ENCODE results near the gene MRPS6.

The MRPS6 gene

DNA sequence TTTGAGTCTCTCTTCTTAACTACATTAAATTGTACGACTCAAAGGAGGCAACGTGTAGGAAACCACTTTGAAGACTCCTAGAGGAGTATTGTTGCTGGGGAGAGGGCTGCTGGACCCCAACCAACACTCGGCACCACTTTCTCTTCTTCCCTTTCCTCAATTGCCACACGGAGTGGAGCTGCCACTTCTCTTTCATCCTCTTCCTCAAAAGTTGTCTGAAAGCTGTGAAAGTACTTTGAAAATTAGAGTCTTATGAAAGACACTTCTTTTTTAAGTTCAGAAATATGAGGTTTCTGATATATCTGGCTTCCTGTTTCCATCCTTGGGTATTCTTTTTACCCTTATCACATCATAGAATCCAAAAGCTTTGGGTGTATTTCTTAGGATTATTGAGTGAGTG lies 59.5 kb downstream of the MRPS6 start:
- DNase-seq (ENCODE audit: low read depth in 2 of 2): no peak

DNA sequence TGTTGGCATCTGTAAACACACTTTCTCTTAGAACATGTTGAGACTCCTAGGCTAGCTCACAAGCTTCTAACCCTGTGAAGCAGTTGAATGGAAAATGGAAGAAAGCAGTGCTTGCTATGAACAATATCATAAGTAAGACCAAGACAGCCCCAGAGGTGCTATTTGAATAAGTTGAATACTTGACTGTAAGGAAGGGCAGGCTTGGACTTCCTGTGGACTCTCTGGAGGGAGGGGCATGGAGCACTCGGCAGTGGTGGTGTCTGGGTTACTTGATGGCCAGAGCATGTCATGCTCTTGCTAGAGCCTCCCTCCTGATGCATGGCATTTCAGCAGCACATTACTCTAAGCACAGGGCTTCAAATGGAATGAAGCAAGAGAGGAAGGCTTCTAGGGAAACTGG lies 60.0 kb downstream of the MRPS6 start:
- DNase-seq (ENCODE audit: low read depth in 2 of 2): no peak

DNA sequence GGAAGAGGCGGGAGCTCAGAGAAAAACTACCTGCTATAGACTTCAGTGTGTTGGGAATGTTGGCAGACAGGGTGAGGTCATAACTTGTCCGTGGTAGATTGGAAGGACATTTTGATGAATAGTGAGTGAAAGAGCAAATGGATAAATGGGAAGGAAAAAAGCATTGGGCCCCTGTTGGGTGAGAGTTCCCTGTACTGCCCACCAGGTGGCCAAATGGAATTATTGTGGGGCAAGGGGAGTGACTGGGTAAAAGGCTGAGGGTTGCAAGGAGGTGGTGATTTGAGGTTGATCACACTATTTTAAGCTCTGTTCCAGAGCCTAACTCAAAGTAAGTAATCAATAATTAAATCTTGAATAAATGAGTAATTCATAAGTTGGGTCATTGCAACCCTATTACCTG lies 60.4 kb downstream of the MRPS6 start:
- no peak for DNase-seq (ENCODE audit: low read depth in 2 of 2)

- DNase-seq (ENCODE audit: low read depth in 2 of 2): no peak
These were observed 62.0 kb downstream of the MRPS6 start for GRCh38 chr21:34135330-34135729.

DNA sequence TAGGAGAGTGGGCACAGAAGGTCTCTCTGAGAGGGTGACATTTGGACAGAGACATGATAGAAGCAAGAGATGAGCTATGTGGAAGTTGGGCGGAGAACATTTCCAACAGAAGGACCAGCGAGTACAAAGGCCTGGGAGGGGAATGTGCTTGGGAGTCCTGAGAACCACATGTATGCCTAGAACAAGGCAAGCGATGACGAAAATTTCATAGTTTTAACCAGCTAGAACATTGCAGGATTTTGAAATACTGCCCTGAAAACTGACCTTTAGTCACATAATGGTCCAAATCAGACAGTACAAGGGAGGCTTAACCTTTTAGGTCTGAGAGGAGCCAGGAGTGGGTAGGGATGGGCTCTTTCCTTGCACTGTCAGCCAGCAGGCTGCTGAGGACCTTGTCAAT lies 68.0 kb downstream of the MRPS6 start:
- no peak for DNase-seq (ENCODE audit: low read depth in 2 of 2)

GRCh38 chr21:34143685-34144182 lies 70.4 kb downstream of the MRPS6 start:
- no peak for DNase-seq (ENCODE audit: low read depth in 2 of 2)

DNA sequence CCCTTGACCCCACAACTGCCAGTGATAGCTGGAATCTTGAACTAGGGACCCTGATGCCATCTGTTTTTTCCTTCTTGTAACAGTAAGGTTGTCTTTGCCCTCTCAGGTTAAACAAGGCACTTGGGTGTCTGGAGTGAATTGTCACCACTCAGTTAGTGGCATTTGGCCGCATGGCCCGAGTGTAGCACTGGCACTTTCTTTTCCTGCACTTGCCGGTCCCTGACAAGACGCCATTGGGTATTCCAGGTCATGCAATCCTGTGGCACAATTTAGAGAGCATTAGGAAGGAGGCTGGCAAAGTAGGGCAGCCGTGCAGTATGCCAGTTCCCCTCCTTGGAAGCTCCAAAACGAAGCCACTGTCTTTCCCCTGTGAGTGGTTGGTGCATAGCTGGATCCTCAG lies 70.8 kb downstream of the MRPS6 start:
- DNase-seq (ENCODE audit: low read depth in 2 of 2): no peak

GRCh38 chr21:34147792-34148418 lies 74.5 kb downstream of the MRPS6 start:
- DNase-seq (ENCODE audit: low read depth in 2 of 2): no peak

- DNase-seq (ENCODE audit: low read depth in 2 of 2): no peak
These were observed 75.0 kb downstream of the MRPS6 start for GRCh38 chr21:34148419-34148804.

GRCh38 chr21:34148826-34149558 lies 75.6 kb downstream of the MRPS6 start:
- DNase-seq (ENCODE audit: low read depth in 2 of 2): no peak

DNA sequence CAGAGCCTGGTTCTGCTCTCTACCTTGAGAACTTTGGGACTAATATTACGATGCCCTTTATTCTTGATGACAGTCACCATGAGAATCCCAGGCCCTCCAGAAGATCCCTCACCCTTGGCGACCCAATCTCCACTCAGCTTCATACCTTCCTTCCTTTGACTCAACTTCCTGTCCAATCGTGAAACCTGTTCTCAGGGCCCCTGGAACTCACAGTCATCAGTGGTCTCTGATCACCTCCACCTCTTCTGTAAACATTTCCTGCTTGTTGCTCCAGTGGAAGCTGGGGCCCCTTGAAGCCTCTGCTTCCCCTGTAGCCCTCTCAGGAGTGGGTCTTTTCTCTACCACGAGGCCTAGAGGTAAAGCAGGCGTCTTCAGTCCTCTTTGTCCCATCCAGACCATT lies 79.1 kb downstream of the MRPS6 start:
- DNase-seq (ENCODE audit: low read depth in 2 of 2): no peak

GRCh38 chr21:34154878-34155277 lies 81.5 kb downstream of the MRPS6 start:
- DNase-seq (ENCODE audit: low read depth in 2 of 2): no peak

DNA sequence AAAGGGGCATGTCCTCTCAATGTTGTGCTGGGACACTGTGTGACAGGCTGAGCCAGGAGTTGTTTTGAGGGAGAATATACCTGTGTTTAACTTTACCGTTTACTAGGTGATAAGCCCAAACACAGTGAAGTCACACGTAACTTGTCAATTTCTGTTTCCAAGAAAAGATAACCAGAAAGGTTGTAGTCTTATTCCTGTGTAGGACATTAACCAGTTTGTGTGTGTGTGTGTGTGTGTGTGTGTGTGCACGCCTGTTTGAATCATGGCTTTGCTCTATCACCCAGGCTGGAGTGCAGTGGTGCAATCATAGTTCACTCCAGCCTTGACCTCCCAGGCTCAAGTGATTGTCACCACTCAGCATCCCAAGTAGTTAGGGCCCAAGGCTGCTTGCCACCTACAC lies 83.6 kb downstream of the MRPS6 start:
- no peak for DNase-seq (ENCODE audit: low read depth in 2 of 2)

- DNase-seq (ENCODE audit: low read depth in 2 of 2): no peak
These were observed 84.1 kb downstream of the MRPS6 start for GRCh38 chr21:34157521-34157920.

GRCh38 chr21:34158866-34159835 lies 85.8 kb downstream of the MRPS6 start:
- no peak for DNase-seq (ENCODE audit: low read depth in 2 of 2)

DNA sequence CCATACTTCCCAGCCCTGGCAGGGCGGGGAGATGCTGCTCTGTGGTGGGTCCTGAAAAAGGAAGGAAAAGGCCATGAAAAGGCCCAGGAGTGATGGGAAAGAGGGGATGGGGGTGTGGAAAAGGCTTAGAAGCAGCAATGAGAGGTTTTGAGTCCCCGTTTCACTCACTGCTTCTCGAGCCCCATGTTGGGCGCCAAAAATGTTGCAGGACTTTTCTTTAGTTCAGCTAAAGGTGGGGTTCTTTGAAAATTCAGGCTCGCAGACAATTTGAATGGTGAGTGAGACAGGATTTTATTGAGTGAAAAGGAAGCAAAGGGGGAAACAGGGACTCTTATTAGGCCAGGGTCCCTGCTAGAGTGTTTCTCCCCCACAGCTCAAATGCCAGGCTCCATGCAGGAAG lies 93.1 kb downstream of the MRPS6 start:
- DNase-seq (ENCODE audit: low read depth in 2 of 2): no peak

GRCh38 chr21:34170886-34171285 lies 97.5 kb downstream of the MRPS6 start:
- no peak for DNase-seq (ENCODE audit: low read depth in 2 of 2)

DNA sequence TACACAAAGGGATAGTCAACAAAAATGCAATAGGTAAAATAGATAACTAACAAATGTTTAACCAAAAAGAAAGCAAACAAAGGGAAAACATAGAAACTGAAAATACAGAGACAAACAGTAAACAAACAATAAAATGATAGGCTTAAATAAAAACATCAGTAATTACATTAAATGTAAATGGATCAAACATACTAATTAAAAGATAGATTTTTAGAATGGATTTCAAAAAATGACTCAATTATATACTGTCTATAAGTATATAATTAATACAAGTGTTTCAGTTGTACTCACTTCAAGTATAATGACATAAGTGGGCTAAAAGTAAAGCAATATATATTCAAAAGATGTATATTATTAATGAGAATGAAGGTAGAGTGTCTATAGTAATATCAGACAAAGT lies 101.1 kb downstream of the MRPS6 start:
- DNase-seq (ENCODE audit: low read depth in 2 of 2): no peak

GRCh38 chr21:34176448-34176847 lies 103.1 kb downstream of the MRPS6 start:
- no peak for DNase-seq (ENCODE audit: low read depth in 2 of 2)

DNA sequence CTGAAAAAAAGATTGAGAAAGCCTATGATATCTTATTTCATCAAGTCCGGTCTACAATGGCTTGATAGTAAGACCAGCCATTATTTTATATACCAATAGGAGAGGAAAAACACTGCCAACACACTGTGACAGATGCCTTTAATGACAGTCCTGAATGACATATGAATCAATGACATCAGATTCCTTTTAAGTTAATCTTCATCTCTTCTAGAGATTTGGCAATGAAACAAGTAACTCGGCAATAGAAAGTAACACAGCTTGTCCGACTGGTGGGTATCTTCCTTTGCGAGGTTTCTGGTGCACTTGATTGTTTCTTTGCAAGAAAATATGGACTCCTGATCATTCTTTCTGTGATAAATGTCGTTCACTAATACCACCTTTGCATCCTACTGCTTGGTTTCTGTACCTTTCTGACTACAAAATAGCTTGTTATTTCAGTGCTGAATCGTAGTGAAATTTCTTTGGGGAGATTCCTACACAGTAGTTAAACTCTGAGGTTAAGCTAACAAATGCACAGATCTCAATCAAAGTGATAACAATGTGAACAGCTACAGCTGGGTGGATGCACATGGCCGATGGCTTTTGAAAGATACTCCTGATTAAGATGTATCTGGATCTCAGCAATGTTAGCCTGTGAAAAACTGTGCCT lies 104.7 kb downstream of the MRPS6 start:
- no peak for DNase-seq (ENCODE audit: low read depth in 2 of 2)

DNA sequence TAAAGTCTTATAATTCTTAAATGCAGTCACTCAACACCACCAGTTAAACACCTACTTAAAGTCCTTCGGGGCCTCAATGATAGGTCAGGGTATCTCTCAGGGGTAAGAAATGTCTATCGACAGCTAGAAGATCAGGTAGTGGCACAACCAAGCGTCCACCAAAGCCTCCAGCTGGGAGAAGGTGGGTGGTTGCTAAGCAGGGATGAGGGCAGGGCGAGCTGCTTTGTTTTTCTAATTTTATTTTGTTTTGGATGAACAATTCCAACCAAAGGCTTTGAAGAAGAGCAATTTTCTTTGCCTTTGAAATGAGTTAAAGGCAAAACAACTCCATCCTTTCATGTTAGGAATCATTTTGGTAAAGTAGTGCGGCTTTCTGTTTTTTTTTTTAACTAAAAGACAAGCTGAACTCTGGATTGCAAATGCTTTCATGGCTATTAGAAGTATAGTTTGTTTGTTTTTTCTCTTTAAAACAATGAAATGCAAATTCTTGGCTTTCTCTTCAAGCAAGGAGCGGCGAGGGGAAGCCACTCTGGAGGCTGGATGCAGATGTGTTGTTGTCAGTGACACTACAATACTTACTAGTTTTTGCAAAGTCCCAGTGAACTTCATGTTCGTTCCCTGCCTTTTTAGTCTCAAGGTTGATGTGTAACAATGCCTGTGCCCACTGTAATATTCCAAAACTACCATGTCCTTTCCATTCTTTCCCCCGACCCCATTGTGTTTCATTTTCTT lies 106.0 kb downstream of the MRPS6 start:
- DNase-seq (ENCODE audit: low read depth in 2 of 2): no peak
